Cardiac muscle cell (in vitro differentiated cells and primary cell): ENCODE results near the gene VEGFB. TPM values are rescaled to one million over a fixed set of nuclear protein-coding genes. Genes with fewer than 3 reads are reported as not detected.

Source experiments
- DNase-seq, 2 donors: peaks; one replicate each; pipeline versions ENCODE4 v3.0.0 to v3.0.0-alpha.2; 2010 to 2017; ENCODE audit warnings: low read depth in 1 of 2, low spot score in 1 of 2
- H3K27ac ChIP-seq: fragments of 200-600 bp; sonication (generic); 2 replicates; pipeline ENCODE4 v1.5.1; 2016
- H3K27me3 ChIP-seq: fragments of 200-600 bp; sonication (generic); 2 replicates; pipeline ENCODE4 v1.6.0; 2016; ENCODE audit warnings: control low read depth
- H3K36me3 ChIP-seq: fragments of 200-600 bp; sonication (generic); 2 replicates; pipeline ENCODE4 v1.5.1; 2016; ENCODE audit warnings: control low read depth
- H3K4me1 ChIP-seq: fragments of 200-600 bp; sonication (generic); 2 replicates; pipeline ENCODE4 v1.8.1; 2017; ENCODE audit warnings: low read depth, mild to moderate bottlenecking, mixed run types
- H3K4me3 ChIP-seq: fragments of 200-600 bp; sonication (generic); 2 replicates; pipeline ENCODE4 v1.5.1; 2016; ENCODE audit warnings: mild to moderate bottlenecking
- H3K9me3 ChIP-seq: fragments of 200-600 bp; sonication (generic); 2 replicates; pipeline ENCODE4 v1.5.1; 2017; ENCODE audit warnings: low read depth, mild to moderate bottlenecking, control low read depth
- polyA plus RNA-seq: library from polyadenylated mRNA; unstranded; fragments of >200 nt; fragmentation: Nextera tagmentation; extraction: Ambion mirVana; gene quantifications from 2 replicates; pipeline ENCODE4 v1.2.1, GENCODE V29; 2016
- total RNA-seq: library from RNA; depleted of rRNA; stranded (reverse); fragments of >200 nt; gene quantifications from 2 replicates; pipeline ENCODE4 v1.2.3, GENCODE V29; 2016
- TF ChIP-seq, protein P1 (sequence below): IDR thresholded peaks from 2 replicates; pipeline ENCODE4 v1.5.1; 2012; ENCODE audit warnings: low read depth, mild to moderate bottlenecking, low read length

Gene VEGFB
- total and polyA plus RNA-seq, 2 experiments from 2014 or later, result 162 to 199 TPM

DNA sequence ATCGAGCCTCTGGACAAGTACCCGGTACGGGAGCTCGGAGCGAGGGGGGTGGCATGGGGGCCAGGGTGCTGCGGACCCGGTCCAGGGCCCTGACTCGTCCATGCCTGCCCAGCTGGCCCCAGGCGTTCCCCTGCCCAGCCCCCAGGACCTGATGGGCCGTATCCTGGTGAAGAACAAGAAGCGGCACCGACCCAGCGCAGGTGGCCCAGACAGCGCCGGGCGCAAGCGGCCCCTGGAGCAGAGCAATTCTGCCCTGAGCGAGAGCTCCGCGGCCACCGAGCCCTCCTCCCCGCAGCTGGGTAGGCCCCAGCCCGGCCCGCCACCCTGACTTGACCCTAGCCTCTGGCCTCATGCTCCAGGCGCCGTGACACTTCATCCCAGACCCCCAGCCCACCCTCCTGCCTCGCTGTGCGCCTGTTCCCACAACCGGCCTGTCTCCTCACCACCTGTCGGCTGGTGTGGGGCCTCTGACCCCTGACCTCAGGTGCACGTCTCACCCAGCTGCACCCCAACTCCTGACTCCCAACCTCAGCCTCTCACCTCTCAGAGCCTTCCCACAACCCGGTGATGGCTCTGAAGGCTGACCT, 24.7 kb downstream of the VEGFB start:
- H3K4me3 ChIP-seq, result no peak overlapping the region
- no peaks in the 10 kb centered on the region for H3K36me3 ChIP-seq
- no peak overlapping the region for H3K27ac ChIP-seq
- H3K27me3 ChIP-seq, result no peaks in the 10 kb centered on the region
- TF ChIP-seq, protein P1, sequence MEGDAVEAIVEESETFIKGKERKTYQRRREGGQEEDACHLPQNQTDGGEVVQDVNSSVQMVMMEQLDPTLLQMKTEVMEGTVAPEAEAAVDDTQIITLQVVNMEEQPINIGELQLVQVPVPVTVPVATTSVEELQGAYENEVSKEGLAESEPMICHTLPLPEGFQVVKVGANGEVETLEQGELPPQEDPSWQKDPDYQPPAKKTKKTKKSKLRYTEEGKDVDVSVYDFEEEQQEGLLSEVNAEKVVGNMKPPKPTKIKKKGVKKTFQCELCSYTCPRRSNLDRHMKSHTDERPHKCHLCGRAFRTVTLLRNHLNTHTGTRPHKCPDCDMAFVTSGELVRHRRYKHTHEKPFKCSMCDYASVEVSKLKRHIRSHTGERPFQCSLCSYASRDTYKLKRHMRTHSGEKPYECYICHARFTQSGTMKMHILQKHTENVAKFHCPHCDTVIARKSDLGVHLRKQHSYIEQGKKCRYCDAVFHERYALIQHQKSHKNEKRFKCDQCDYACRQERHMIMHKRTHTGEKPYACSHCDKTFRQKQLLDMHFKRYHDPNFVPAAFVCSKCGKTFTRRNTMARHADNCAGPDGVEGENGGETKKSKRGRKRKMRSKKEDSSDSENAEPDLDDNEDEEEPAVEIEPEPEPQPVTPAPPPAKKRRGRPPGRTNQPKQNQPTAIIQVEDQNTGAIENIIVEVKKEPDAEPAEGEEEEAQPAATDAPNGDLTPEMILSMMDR, result no peak
- no peaks in the 10 kb centered on the region for H3K4me1 ChIP-seq
- H3K9me3 ChIP-seq, result no peaks in the 10 kb centered on the region
- DNase-seq, result no peak

DNA sequence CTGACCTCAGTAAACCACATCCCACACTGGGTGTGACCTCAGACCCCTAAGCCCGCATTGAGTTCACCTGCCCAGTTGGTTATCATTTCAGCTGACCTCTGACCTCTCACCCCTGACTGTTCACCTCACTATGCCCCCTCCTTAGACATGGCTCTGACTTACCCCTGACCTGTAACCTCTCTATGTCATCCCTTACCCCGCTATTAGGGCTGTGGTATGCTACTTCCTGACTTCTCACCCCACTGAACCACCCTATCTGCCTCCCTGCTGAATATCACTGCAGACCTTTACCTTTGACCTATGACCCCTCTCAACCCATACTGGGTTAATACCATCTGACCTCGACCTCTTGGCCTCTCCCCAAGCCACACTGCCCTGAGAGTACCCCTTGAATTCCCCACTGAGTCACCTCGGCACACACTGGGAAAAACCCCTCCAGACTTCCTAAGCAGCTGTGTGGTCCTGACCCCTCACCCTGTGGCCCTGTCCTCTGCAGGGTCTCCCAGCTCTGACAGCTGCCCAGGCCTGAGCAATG, 25.2 kb downstream of the VEGFB start:
- no peaks in the 10 kb centered on the region for H3K4me1 ChIP-seq
- H3K4me3 ChIP-seq, result no peak overlapping the region
- no peaks in the 10 kb centered on the region for H3K27me3 ChIP-seq
- TF ChIP-seq, protein P1, result no peak
- no peaks in the 10 kb centered on the region for H3K9me3 ChIP-seq
- no peak for DNase-seq
- no peak overlapping the region for H3K27ac ChIP-seq
- no peaks in the 10 kb centered on the region for H3K36me3 ChIP-seq

DNA sequence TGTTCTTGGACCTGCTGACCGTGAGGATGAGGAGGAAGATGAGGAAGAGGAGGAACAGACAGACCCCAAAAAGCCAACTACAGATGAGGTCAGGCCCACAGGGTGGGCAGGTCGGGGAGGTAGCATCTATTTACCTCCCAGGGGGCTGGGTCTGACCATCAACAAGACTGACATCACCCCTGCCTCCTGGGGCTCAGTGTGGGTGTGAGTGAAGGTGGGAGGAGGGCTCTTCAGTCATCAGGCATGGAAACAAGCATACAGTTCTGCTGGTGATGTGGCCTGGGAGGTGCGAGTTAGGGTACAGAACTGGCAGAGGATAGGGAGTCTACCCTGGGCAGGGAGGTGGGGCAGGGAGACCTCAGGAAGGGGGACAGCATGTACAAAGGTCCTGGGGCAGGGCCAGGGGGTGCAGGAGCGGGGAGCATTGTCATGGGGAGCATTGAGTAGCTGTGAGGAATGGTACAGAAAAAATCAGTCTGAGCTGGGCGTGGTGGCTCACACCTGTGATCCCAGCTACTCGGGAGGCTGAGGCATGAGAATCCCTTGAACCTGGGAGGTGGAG, 25.8 kb downstream of the VEGFB start:
- TF ChIP-seq, protein P1, result no peak
- Histone ChIP-seq H3K4me1 (no peaks in the 10 kb centered on the region), H3K36me3 (no peaks in the 10 kb centered on the region)

DNA sequence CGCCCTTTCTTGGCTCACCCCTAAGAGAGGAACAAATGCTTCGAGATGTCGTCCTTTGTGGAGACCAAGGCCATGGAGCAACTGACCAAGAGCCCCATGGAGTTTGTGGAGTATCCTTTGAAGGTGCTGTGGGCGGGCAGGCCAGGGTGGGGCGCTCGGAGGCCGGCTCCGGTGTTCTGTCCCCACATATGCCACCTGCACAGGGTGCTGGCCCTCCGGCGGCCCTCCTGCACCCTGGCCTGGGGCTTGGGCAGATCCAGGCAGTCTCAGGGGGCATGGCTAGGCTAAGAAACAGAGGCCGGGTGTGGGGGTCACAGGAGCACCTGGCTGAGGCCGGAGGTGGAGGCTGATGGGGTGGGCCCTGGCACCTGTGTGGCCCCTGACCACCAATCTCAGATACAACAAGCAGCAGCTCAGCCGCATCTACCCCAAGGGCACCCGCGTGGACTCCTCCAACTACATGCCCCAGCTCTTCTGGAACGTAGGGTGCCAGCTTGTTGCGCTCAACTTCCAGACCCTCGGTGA, 27.2 kb downstream of the VEGFB start:
- no peaks in the 10 kb centered on the region for H3K36me3 ChIP-seq
- no peak for DNase-seq
- no peak overlapping the region for H3K4me3 ChIP-seq
- no peak overlapping the region for H3K27ac ChIP-seq
- H3K27me3 ChIP-seq, result no peaks in the 10 kb centered on the region
- TF ChIP-seq, protein P1, result no peak
- no peaks in the 10 kb centered on the region for H3K9me3 ChIP-seq
- no peaks in the 10 kb centered on the region for H3K4me1 ChIP-seq

More for the DNA sequence above, 25.8 kb downstream of the VEGFB start:
- DNase-seq, result no peak
- H3K27me3 ChIP-seq, result no peaks in the 10 kb centered on the region
- H3K4me3 ChIP-seq, result no peak overlapping the region
- no peak overlapping the region for H3K27ac ChIP-seq
- no peaks in the 10 kb centered on the region for H3K9me3 ChIP-seq

DNA sequence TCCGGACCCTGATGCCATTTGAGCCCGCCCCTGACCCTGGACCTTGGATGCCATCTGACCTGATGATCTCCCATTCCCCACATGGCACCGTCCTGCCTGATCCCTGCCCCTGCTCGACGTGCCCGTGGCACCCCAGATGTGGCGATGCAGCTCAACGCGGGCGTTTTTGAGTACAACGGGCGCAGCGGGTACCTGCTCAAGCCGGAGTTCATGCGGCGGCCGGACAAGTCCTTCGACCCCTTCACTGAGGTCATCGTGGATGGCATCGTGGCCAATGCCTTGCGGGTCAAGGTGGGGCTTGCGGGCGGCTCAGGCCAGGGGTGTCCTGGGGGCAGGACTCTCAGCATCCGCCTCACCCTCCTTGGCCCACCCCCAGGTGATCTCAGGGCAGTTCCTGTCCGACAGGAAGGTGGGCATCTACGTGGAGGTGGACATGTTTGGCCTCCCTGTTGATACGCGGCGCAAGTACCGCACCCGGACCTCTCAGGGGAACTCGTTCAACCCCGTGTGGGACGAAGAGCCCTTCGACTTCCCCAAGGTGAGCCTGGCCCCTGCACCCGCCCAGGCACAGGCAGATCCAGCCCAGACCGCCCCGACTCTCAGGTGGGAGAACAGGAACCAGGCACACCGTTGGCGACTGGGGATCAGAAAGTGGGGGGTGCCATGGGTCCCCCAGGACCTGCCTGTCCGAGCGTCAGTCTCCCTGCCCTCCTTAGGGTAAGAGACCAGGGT, 28.1 kb downstream of the VEGFB start:
- TF ChIP-seq, protein P1, result no peak
- DNase-seq, result no peak
- no peaks in the 10 kb centered on the region for H3K4me1 ChIP-seq
- H3K9me3 ChIP-seq, result no peaks in the 10 kb centered on the region
- H3K27me3 ChIP-seq, result no peaks in the 10 kb centered on the region
- no peak overlapping the region for H3K4me3 ChIP-seq
- no peaks in the 10 kb centered on the region for H3K36me3 ChIP-seq
- H3K27ac ChIP-seq, result no peak overlapping the region
